Panc1 (cell line): ENCODE results near the gene ABCC8.

Experiments used
- CTCF ChIP-seq: fragments of 450-650 bp; IDR thresholded peaks from 2 replicates; pipeline ENCODE4 v1.5.1; 2017; ENCODE audit warnings: mild to moderate bottlenecking
- REST ChIP-seq, 2 experiments: IDR thresholded peaks; 2 replicates each; pipeline ENCODE4 v1.6.1; 2011 to 2012; ENCODE audit warnings: low read depth in 2 of 2, control low read depth in 1 of 2, low read length in 1 of 2, mild to moderate bottlenecking in 1 of 2, moderate library complexity in 1 of 2; ENCODE audit not compliant: insufficient read depth in 1 of 2

- TF ChIP-seq CTCF (no peak), REST (IDR thresholded peaks at IDR 0.05; ENCODE audit: insufficient read depth in 1 of 2, low read depth in 2 of 2, low read length in 1 of 2) (no peak)
These were observed 37.2 kb upstream of the ABCC8 start for GRCh38 chr11:17513853-17514252.
